Suppressor macrophage treated with lipopolysaccharide for 4 hours (primary cell): ENCODE measurements around the gene CD5L.
A peak's percentile ranks its signal among the peaks of the same experiment; 100 is the strongest.

ENCODE experiments used
- DNase-seq: peaks from one replicate; pipeline ENCODE4 v3.0.0-alpha.2; 2020

Gene CD5L

GRCh38 chr1:157806431-157807149, 35.0 kb downstream of the CD5L start:
- DNase-seq: no peak

GRCh38 chr1:157803851-157804250, 37.8 kb downstream of the CD5L start:
- peak; percentile 65 for DNase-seq

- DNase-seq: no peak
Observed at GRCh38 chr1:157799996-157800395, 41.6 kb downstream of the CD5L start.

- no peak for DNase-seq
Observed at GRCh38 chr1:157798211-157798610, 43.4 kb downstream of the CD5L start.

GRCh38 chr1:157785248-157785647, 56.4 kb downstream of the CD5L start:
- DNase-seq: no peak

GRCh38 chr1:157784801-157785200, 56.8 kb downstream of the CD5L start:
- no peak for DNase-seq

GRCh38 chr1:157782931-157783330, 58.7 kb downstream of the CD5L start:
- DNase-seq: peak; percentile 27

- no peak for DNase-seq
Observed at GRCh38 chr1:157781048-157781447, 60.6 kb downstream of the CD5L start.
